ENCODE results near the gene FIBCD1.

FIBCD1 gene

GRCh38 chr9:130893341-130894101 lies 45.5 kb downstream of the FIBCD1 start:
- no peak for DNase-seq

- DNase-seq = no peak
Measured at GRCh38 chr9:130892477-130893304, 46.4 kb downstream of the FIBCD1 start.

DNA sequence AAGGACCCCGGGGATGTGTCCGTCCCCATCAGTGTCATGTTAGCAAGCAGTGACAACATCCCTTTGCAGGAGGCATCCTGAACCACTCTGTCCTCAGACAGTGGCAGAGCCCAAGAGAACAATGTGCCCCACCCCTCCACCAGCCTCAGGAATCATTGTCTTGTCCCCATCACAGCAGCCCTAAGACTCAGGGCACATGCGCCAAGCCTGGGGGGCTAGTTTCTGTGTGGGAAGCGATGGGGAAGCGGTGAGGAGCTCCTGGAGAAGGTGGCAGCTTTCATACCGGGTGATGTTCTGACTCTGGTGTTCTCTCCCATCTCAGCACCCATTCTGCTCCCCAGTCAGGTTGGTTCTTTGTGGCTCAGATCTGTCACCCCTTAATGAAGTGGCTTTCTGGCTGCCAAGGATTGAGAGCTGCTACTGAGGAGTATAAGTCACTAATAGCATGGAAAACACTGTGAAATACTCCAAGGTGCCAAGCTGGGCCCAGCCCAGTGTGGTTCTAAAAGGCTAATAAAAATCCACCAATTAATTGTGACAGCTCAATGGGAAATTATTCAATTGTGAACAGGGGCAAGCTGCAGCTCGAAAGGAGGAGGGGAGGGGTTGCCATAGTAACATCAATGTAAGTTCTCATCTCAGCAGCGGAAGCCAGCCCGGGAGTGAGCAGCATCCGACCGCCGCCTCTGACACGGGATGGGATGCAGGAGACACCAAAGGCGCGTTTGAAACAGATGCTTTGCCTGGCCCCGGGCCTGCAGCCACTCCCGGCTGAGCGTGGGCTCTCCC lies 47.2 kb downstream of the FIBCD1 start:
- DNase-seq = no peak

- DNase-seq = no peak
Measured at GRCh38 chr9:130890870-130891687, 48.0 kb downstream of the FIBCD1 start.

GRCh38 chr9:130890124-130890523 lies 48.9 kb downstream of the FIBCD1 start:
- DNase-seq = no peak

- DNase-seq = no peak
Measured at GRCh38 chr9:130888146-130888885, 50.7 kb downstream of the FIBCD1 start.

- no peak for DNase-seq
Measured at GRCh38 chr9:130887494-130888144, 51.4 kb downstream of the FIBCD1 start.

GRCh38 chr9:130886981-130887380 lies 52.1 kb downstream of the FIBCD1 start:
- no peak for DNase-seq

- no peak for DNase-seq
Measured at GRCh38 chr9:130885484-130886375, 53.3 kb downstream of the FIBCD1 start.

- no peak for DNase-seq
Measured at GRCh38 chr9:130884542-130885483, 54.2 kb downstream of the FIBCD1 start.

- DNase-seq = no peak
Measured at GRCh38 chr9:130884111-130884531, 54.9 kb downstream of the FIBCD1 start.

DNA sequence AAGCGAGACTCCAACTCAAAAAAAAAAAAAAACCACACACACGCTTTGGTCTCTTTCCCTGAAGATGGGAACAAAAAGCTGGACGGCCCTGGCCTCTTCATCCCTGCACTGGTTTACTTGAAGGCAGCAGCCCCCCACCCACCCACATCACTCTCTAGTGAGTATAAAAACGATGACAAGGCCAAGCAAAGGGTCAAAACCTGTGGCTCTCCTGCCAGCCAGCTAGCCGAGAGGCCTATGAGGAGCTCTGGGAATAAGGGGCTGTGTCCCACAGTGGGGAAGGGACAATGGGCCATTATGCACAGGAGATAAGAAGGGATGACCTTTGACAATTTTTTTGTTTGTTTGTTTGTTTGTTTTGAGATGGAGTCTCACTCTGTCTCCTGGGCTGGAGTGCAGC lies 55.6 kb downstream of the FIBCD1 start:
- DNase-seq = no peak

DNA sequence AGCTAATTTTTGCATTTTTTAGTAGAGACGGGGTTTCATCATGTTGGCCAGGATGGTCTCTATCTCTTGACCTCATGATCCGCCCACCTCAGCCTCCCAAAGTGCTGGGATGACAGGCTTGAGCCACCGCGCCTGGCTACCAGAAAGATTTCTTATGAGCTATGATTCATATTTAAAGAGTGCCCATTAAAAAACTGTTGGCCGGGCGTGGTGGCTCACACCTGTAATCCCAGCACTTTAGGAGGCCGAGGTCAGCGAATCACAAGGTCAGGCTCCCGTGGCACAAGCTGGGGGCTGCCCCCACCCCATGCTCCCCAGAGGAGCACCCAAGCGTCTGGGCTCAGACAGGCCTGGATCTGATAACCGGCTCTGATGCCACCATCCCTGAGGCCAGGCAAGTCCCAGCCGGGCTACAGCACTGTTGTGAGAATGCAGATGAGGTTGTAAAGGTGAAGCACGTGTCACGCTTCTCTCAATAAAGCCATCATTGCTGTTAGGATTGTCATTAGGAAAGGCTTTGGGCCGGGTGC lies 56.3 kb downstream of the FIBCD1 start:
- no peak for DNase-seq

- no peak for DNase-seq
Measured at GRCh38 chr9:130881516-130881915, 57.5 kb downstream of the FIBCD1 start.

- no peak for DNase-seq
Measured at GRCh38 chr9:130880599-130881220, 58.3 kb downstream of the FIBCD1 start.

GRCh38 chr9:130879863-130880411 lies 59.1 kb downstream of the FIBCD1 start:
- DNase-seq = no peak

- no peak for DNase-seq
Measured at GRCh38 chr9:130878295-130878694, 60.8 kb downstream of the FIBCD1 start.

DNA sequence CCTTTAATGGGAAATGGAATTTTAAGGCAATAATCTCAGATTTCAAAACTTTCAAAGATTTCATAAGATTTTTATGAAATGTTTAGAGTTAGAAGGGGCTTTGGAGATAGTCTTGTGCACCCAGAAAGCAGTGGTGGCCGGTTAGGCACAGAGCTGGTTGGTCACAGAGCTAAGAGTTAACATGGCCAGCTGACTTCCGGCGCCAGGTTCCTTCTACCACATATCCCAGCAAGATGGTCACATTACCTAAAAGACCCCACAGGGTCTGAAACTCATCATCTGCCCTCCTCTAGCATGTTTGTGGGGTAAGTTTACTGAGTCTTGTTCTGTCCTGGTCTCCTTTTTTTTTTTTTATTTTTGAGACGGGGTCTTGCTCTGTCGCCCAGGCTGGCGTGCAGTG lies 61.7 kb downstream of the FIBCD1 start:
- DNase-seq = no peak

Measured in activated T-cell treated with anti-CD3 and anti-CD28 coated beads, Interleukin-2, amount 50 U/mL, for 48 hours (primary cell).